WTC11 (cell line): ENCODE measurements around the gene HDAC5. TPM values are rescaled to one million over a fixed set of nuclear protein-coding genes. Genes with fewer than 3 reads are reported as not detected.

ENCODE experiments used
- ATAC-seq: fragments of 200-7000 bp; cut with Tn5 transposase; 2 replicates; pipeline ENCODE4 v1.10.0; 2021; ENCODE audit warnings: mild to moderate bottlenecking, moderate library complexity
- CTCF ChIA-PET: fragments of 300-600 bp; sonication (Branson Sonifier 250); formaldehyde crosslinking; loops from one replicate; lab custom pipeline; 2021; ENCODE audit warnings: antibody characterized with exemption; lab: Charles Lee
- POLR2A ChIA-PET: fragments of 350-600 bp; sonication (Branson Sonifier 250); formaldehyde crosslinking; loops from one replicate; lab custom pipeline; 2021; ENCODE audit warnings: antibody characterized with exemption; lab: Charles Lee
- DNase-seq: peaks from one replicate; pipeline ENCODE4 v3.0.0; 2021; ENCODE audit warnings: low spot score
- H3K27ac Mint-ChIP-seq: 2 replicates; pipeline ENCODE4 v1.8.0; 2021; ENCODE audit warnings: mixed read lengths
- H3K27me3 Mint-ChIP-seq: 2 replicates; pipeline ENCODE4 v1.8.0; 2021; ENCODE audit warnings: low read depth, mild to moderate bottlenecking, moderate library complexity, mixed read lengths
- H3K36me3 Mint-ChIP-seq: 2 replicates; pipeline ENCODE4 v1.8.0; 2021; ENCODE audit warnings: mixed read lengths
- H3K4me1 Mint-ChIP-seq: 2 replicates; pipeline ENCODE4 v1.8.0; 2022; ENCODE audit warnings: mixed read lengths
- H3K4me3 Mint-ChIP-seq: 2 replicates; pipeline ENCODE4 v1.8.0; 2021; ENCODE audit warnings: mild to moderate bottlenecking, moderate library complexity, mixed read lengths
- H3K9me3 Mint-ChIP-seq: 2 replicates; pipeline ENCODE4 v1.8.0; 2021; ENCODE audit warnings: mixed read lengths
- AFF4 ChIP-seq: sonication (generic); formaldehyde crosslinking; IDR thresholded peaks from 2 replicates; pipeline ENCODE4 v1.8.1; 2023; ENCODE audit warnings: mild to moderate bottlenecking, missing genetic modification reagents, borderline replicate concordance
- ATF1 ChIP-seq: sonication (generic); formaldehyde crosslinking; IDR thresholded peaks from 2 replicates; pipeline ENCODE4 v1.8.1; 2023; ENCODE audit warnings: mild to moderate bottlenecking, moderate library complexity, missing genetic modification reagents
- ATF2 ChIP-seq: sonication (generic); formaldehyde crosslinking; IDR thresholded peaks from 2 replicates; pipeline ENCODE4 v1.8.1; 2022; ENCODE audit warnings: low read depth, missing genetic modification reagents, borderline replicate concordance
- CREM ChIP-seq: sonication (generic); formaldehyde crosslinking; IDR thresholded peaks from 2 replicates; pipeline ENCODE4 v1.8.1; 2022; ENCODE audit warnings: mild to moderate bottlenecking, missing genetic modification reagents, moderate library complexity
- FOXP1 ChIP-seq: sonication (generic); formaldehyde crosslinking; IDR thresholded peaks from 2 replicates; pipeline ENCODE4 v1.8.0; 2022; ENCODE audit warnings: missing genetic modification reagents, mild to moderate bottlenecking, moderate library complexity, borderline replicate concordance
- PRDM15 ChIP-seq: sonication (generic); formaldehyde crosslinking; IDR thresholded peaks from 2 replicates; pipeline ENCODE4 v1.8.0; 2022; ENCODE audit warnings: missing genetic modification reagents
- SMAD3 ChIP-seq: sonication (generic); formaldehyde crosslinking; IDR thresholded peaks from 2 replicates; pipeline ENCODE4 v1.8.0; 2022; ENCODE audit warnings: missing genetic modification reagents, mild to moderate bottlenecking, borderline replicate concordance
- SMAD4 ChIP-seq: sonication (generic); formaldehyde crosslinking; IDR thresholded peaks from 2 replicates; pipeline ENCODE4 v1.8.0; 2022; ENCODE audit warnings: mild to moderate bottlenecking, missing genetic modification reagents
- TEAD1 ChIP-seq: sonication (generic); formaldehyde crosslinking; IDR thresholded peaks from 2 replicates; pipeline ENCODE4 v1.8.0; 2022; ENCODE audit warnings: mild to moderate bottlenecking, missing genetic modification reagents
- ZNF263 ChIP-seq: sonication (generic); formaldehyde crosslinking; IDR thresholded peaks from 2 replicates; pipeline ENCODE4 v1.8.1; 2022; ENCODE audit warnings: low read depth, mild to moderate bottlenecking, moderate library complexity, missing genetic modification reagents
- ZNF423 ChIP-seq: fragments of 250-450 bp; sonication (Bioruptor Pico); IDR thresholded peaks from 2 replicates; pipeline ENCODE4 v2.1.2; 2022; ENCODE audit warnings: mild to moderate bottlenecking, moderate library complexity
- total RNA-seq: library from RNA; stranded (reverse); gene quantifications from 3 replicates; pipeline ENCODE4 v1.2.3, GENCODE V29; 2021

HDAC5 gene
- total RNA-seq, 1 experiment from 2014 or later, result 61.6 TPM

- Mint-ChIP-seq H3K27ac (peak overlapping the region; percentile 87), H3K9me3 (no peaks in the 10 kb centered on the region), H3K4me3 (peak overlapping the region; percentile 55), H3K4me1 (peaks cover 27% of the 10 kb centered on the region), H3K27me3 (no peaks in the 10 kb centered on the region), H3K36me3 (peaks cover 31% of the 10 kb centered on the region)
- DNase-seq, result no peak
- ChIA-PET POLR2A (interaction anchor here (0.6 to 2.4 kb wide), 6 partner anchors 9 to 81 kb away, joined by 3 to 13 read pairs (median 4); partner anchors contain the start of gene G6PC3), CTCF (interaction anchor here (0.8 to 4.5 kb wide), 15 partner anchors 9 to 258 kb away, joined by 3 to 41 read pairs (median 5); partner anchors contain the start of genes G6PC3, GRN, HDAC5 and HROB)
- TF ChIP-seq PRDM15 (CRISPR knock-in tag) (peak; percentile 95), FOXP1 (CRISPR knock-in tag) (peak; percentile 48; the same call in 1 of the 2 replicates), SMAD4 (no peak), TEAD1 (CRISPR knock-in tag) (no peak), ZNF423 (CRISPR knock-in tag) (peak; percentile 78), ZNF263 (CRISPR knock-in tag) (peak; percentile 94), ATF2 (CRISPR knock-in tag) (no peak)
- ATAC-seq, result no peak
Measured at GRCh38 chr17:44087319-44087718, 36.1 kb downstream of the HDAC5 start.

- Mint-ChIP-seq H3K4me3 (peak overlapping the region; percentile 55), H3K27me3 (no peaks in the 10 kb centered on the region), H3K27ac (peak overlapping the region; percentile 97), H3K4me1 (peaks cover 27% of the 10 kb centered on the region), H3K36me3 (peaks cover 35% of the 10 kb centered on the region), H3K9me3 (no peaks in the 10 kb centered on the region)
- DNase-seq, result no peak
- POLR2A ChIA-PET, result interaction anchor here (0.7 to 2.4 kb wide), 5 partner anchors 8 to 82 kb away, joined by 3 to 13 read pairs (median 5); partner anchors contain the start of gene G6PC3
- TF ChIP-seq CREM (CRISPR knock-in tag), result no peak
- peak; percentile 78 for TF ChIP-seq PRDM15 (CRISPR knock-in tag)
- no peak for TF ChIP-seq SMAD3 (CRISPR knock-in tag)
- no peak for TF ChIP-seq ATF1 (CRISPR knock-in tag)
- TF ChIP-seq AFF4 (CRISPR knock-in tag), result no peak
- CTCF ChIA-PET, result interaction anchor here (0.5 to 4.5 kb wide), 17 partner anchors 8 to 259 kb away, joined by 3 to 41 read pairs (median 4); partner anchors contain the start of genes G6PC3, GRN, HDAC5 and HROB
- peak; percentile 35 for ATAC-seq
Measured at GRCh38 chr17:44086364-44087311, 36.8 kb downstream of the HDAC5 start.
